ENCODE measurements around the gene SERTM2.

The SERTM2 gene

DNA sequence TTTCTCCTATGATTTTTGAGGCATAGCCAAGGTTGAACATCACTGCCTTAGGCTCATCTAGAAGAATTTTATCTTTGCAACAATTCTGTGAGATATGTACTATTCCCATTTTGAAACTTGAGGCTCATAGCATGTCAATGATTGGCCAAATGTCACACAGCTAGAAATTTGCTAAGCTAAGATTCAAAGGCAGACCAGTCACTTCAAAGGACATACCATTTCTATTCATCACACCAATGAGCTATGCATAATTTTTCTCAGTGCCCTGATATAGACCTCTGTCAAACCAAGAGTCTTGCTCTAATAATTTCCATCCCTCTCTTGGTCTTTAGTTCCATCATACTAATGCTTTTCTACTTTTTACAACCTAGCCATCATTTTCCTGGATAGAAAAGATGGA, 27.6 kb upstream of the SERTM2 start:
- Histone ChIP-seq H3K4me2 (ENCODE audit: low read length) (no peak overlapping the region), H3K4me1 (ENCODE audit: control insufficient read depth, low read length) (no peaks in the 10 kb centered on the region), H3K36me3 (ENCODE audit: control insufficient read depth, low read length) (no peaks in the 10 kb centered on the region), H3K27me3 (ENCODE audit: control insufficient read depth, low read length) (no peaks in the 10 kb centered on the region), H4K20me1 (ENCODE audit: control insufficient read depth, insufficient read depth, low read depth, low read length) (no peaks in the 10 kb centered on the region), H3K9me2 (replicated peaks; ENCODE audit: control insufficient read depth, low read length) (no peaks in the 10 kb centered on the region), H3K27ac (ENCODE audit: low read depth, low read length) (no peak overlapping the region), H3K79me2 (ENCODE audit: control insufficient read depth, low read length) (no peaks in the 10 kb centered on the region), H3F3A (ENCODE audit: control insufficient read depth, insufficient read depth) (no peaks in the 10 kb centered on the region), H3K4me3 (ENCODE audit: low read length) (no peak overlapping the region), H3K9me3 (ENCODE audit: control insufficient read depth, insufficient read depth, low read length) (no peaks in the 10 kb centered on the region)
- TF ChIP-seq, protein P1, sequence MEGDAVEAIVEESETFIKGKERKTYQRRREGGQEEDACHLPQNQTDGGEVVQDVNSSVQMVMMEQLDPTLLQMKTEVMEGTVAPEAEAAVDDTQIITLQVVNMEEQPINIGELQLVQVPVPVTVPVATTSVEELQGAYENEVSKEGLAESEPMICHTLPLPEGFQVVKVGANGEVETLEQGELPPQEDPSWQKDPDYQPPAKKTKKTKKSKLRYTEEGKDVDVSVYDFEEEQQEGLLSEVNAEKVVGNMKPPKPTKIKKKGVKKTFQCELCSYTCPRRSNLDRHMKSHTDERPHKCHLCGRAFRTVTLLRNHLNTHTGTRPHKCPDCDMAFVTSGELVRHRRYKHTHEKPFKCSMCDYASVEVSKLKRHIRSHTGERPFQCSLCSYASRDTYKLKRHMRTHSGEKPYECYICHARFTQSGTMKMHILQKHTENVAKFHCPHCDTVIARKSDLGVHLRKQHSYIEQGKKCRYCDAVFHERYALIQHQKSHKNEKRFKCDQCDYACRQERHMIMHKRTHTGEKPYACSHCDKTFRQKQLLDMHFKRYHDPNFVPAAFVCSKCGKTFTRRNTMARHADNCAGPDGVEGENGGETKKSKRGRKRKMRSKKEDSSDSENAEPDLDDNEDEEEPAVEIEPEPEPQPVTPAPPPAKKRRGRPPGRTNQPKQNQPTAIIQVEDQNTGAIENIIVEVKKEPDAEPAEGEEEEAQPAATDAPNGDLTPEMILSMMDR (IDR thresholded peaks at IDR 0.05; ENCODE audit: low read depth, low read length, poor library complexity, severe bottlenecking) = no peak
- no peak for TF ChIP-seq EZH2phosphoT487 (IDR thresholded peaks at IDR 0.05; ENCODE audit: borderline replicate concordance, low read length)

DNA sequence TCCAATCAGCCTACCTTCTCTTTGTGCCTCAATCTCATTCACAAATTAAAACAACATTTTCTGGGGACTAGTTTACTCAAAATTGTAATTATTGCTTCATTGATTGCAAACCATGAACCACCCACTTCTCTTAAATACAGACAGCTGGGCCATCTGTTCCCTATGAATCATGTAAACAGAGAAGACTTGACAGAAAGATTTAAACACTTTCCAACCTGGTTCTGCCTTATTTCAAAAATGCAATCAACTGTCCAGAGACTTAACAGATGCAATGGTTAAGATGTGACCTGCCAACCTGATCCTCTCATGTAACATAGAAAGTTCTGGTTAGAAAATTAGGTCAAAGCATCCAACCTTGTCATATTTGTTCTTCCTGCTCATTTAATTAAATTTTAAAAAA, 20.8 kb upstream of the SERTM2 start:
- Histone ChIP-seq H3K4me2 (ENCODE audit: low read length) (no peak overlapping the region), H3K9me3 (ENCODE audit: control insufficient read depth, insufficient read depth, low read length) (no peaks in the 10 kb centered on the region), H3K79me2 (ENCODE audit: control insufficient read depth, low read length) (no peaks in the 10 kb centered on the region), H3F3A (ENCODE audit: control insufficient read depth, insufficient read depth) (no peaks in the 10 kb centered on the region), H3K4me3 (ENCODE audit: low read length) (no peak overlapping the region), H3K27me3 (ENCODE audit: control insufficient read depth, low read length) (no peaks in the 10 kb centered on the region), H4K20me1 (ENCODE audit: control insufficient read depth, insufficient read depth, low read depth, low read length) (no peaks in the 10 kb centered on the region), H3K27ac (ENCODE audit: low read depth, low read length) (no peak overlapping the region), H3K36me3 (ENCODE audit: control insufficient read depth, low read length) (no peaks in the 10 kb centered on the region), H3K9me2 (replicated peaks; ENCODE audit: control insufficient read depth, low read length) (no peaks in the 10 kb centered on the region), H3K4me1 (ENCODE audit: control insufficient read depth, low read length) (no peaks in the 10 kb centered on the region)
- no peak for TF ChIP-seq EZH2phosphoT487 (IDR thresholded peaks at IDR 0.05; ENCODE audit: borderline replicate concordance, low read length)
- TF ChIP-seq, protein P1 (IDR thresholded peaks at IDR 0.05; ENCODE audit: low read depth, low read length, poor library complexity, severe bottlenecking) = no peak

DNA sequence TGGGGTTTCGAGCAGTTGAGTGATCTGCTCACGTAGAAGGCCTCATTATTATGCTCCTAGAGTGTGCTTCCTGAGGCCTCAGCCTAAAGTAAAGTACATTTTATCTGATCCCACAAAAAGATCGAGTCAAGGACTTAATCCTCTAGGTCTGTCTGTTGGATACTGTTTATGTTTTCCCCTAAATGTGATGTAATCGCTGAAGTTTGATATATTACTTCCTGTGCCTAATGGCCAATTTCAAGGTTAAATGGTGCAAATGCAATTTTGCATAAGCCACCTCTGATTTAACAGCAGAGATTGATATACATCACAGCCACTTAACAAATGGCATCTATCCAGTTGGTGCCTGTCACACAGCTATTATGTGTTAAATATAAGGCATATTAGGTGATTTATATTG, 19.4 kb upstream of the SERTM2 start:
- no peaks in the 10 kb centered on the region for H3K27me3 ChIP-seq (ENCODE audit: control insufficient read depth, low read length)
- H3K4me3 ChIP-seq (ENCODE audit: low read length) = no peak overlapping the region
- no peak overlapping the region for H3K27ac ChIP-seq (ENCODE audit: low read depth, low read length)
- no peaks in the 10 kb centered on the region for H3F3A ChIP-seq (ENCODE audit: control insufficient read depth, insufficient read depth)
- no peaks in the 10 kb centered on the region for H3K4me1 ChIP-seq (ENCODE audit: control insufficient read depth, low read length)
- no peaks in the 10 kb centered on the region for H3K79me2 ChIP-seq (ENCODE audit: control insufficient read depth, low read length)
- no peaks in the 10 kb centered on the region for H3K9me3 ChIP-seq (ENCODE audit: control insufficient read depth, insufficient read depth, low read length)
- H4K20me1 ChIP-seq (ENCODE audit: control insufficient read depth, insufficient read depth, low read depth, low read length) = no peaks in the 10 kb centered on the region
- TF ChIP-seq, protein P1 (IDR thresholded peaks at IDR 0.05; ENCODE audit: low read depth, low read length, poor library complexity, severe bottlenecking) = no peak
- TF ChIP-seq EZH2phosphoT487 (IDR thresholded peaks at IDR 0.05; ENCODE audit: borderline replicate concordance, low read length) = no peak
- no peaks in the 10 kb centered on the region for H3K9me2 ChIP-seq (replicated peaks; ENCODE audit: control insufficient read depth, low read length)
- no peaks in the 10 kb centered on the region for H3K36me3 ChIP-seq (ENCODE audit: control insufficient read depth, low read length)
- H3K4me2 ChIP-seq (ENCODE audit: low read length) = no peak overlapping the region

Measured in DOHH2 (cell line).